GM18909 (cell line): ENCODE measurements around the gene OR51T1.

Source experiments
- ATAC-seq: cut with Tn5 transposase; IDR thresholded peaks from one replicate; pipeline ENCODE4 v1.9.1; 2021; ENCODE audit warnings: mild to moderate bottlenecking; ENCODE audit not compliant: unreplicated experiment, poor library complexity

The OR51T1 gene

GRCh38 chr11:4922304-4922703 is 40.6 kb downstream of the OR51T1 start:
- ATAC-seq: no peak

GRCh38 chr11:4924239-4924638 is 42.5 kb downstream of the OR51T1 start, which contains the start of gene OR51G1:
Gene OR51G1, minus strand, starts transcription at chr11:4924339. Its CDS starts 0 bp downstream, at chr11:4924339.
- no peak for ATAC-seq

- no peak for ATAC-seq
Observed at GRCh38 chr11:4926608-4927007, 44.9 kb downstream of the OR51T1 start.
